NCI-H1694 (cell line): ENCODE data around the gene GAPDH.

Experiments used
- DNase-seq: peaks from one replicate; lab custom pipeline; 2025; lab: John Stamatoyannopoulos, UW

The GAPDH gene

GRCh38 chr12:6529291-6529737 is 5.0 kb upstream of the GAPDH start:
- no peak for DNase-seq

- no peak for DNase-seq
These were observed 3.6 kb upstream of the GAPDH start for GRCh38 chr12:6530576-6531260.

GRCh38 chr12:6532051-6532926 is 2.0 kb upstream of the GAPDH start:
- DNase-seq = peak; percentile 54

- DNase-seq = peak; percentile 70
These were observed 1.2 kb upstream of the GAPDH start for GRCh38 chr12:6532927-6533652.

- no peak for DNase-seq
These were observed 729 bp upstream of the GAPDH start for GRCh38 chr12:6533653-6533922.

GRCh38 chr12:6534695-6534944 is 303 bp downstream of the GAPDH start:
- peak; percentile 67 for DNase-seq

- peak; percentile 60 for DNase-seq
These were observed 804 bp downstream of the GAPDH start for GRCh38 chr12:6534945-6535696.

- no peak for DNase-seq
These were observed 1.3 kb downstream of the GAPDH start for GRCh38 chr12:6535697-6535946.

GRCh38 chr12:6535960-6536847 is 1.9 kb downstream of the GAPDH start:
- no peak for DNase-seq

- no peak for DNase-seq
These were observed 2.7 kb downstream of the GAPDH start for GRCh38 chr12:6536894-6537579.

GRCh38 chr12:6537580-6538419 is 3.5 kb downstream of the GAPDH start:
- peak; percentile 76 for DNase-seq

- DNase-seq = no peak
These were observed 4.3 kb downstream of the GAPDH start for GRCh38 chr12:6538420-6539313.

- DNase-seq = no peak
These were observed 5.0 kb downstream of the GAPDH start for GRCh38 chr12:6539314-6539682.

- DNase-seq = no peak
These were observed 5.4 kb downstream of the GAPDH start for GRCh38 chr12:6539707-6540134.

- DNase-seq = no peak
These were observed 6.0 kb downstream of the GAPDH start for GRCh38 chr12:6540181-6540877.

GRCh38 chr12:6541371-6542165 is 7.3 kb downstream of the GAPDH start:
- DNase-seq = no peak

- DNase-seq = no peak
These were observed 8.1 kb downstream of the GAPDH start for GRCh38 chr12:6542209-6543009.
